ENCODE results near the gene STK32C. TPM values are rescaled to one million over a fixed set of nuclear protein-coding genes. Genes with fewer than 3 reads are reported as not detected.
A peak's percentile ranks its signal among the peaks of the same experiment; 100 is the strongest.
"Not testable (repeated sequence)": the region's sequence is repeated elsewhere in the genome, so short reads cannot be mapped to it uniquely, and the experiment has no call there.

STK32C gene
- total RNA-seq, 4 donors from 2014 or later, result 9.4 to 18.1 (median 16.2) TPM

DNA sequence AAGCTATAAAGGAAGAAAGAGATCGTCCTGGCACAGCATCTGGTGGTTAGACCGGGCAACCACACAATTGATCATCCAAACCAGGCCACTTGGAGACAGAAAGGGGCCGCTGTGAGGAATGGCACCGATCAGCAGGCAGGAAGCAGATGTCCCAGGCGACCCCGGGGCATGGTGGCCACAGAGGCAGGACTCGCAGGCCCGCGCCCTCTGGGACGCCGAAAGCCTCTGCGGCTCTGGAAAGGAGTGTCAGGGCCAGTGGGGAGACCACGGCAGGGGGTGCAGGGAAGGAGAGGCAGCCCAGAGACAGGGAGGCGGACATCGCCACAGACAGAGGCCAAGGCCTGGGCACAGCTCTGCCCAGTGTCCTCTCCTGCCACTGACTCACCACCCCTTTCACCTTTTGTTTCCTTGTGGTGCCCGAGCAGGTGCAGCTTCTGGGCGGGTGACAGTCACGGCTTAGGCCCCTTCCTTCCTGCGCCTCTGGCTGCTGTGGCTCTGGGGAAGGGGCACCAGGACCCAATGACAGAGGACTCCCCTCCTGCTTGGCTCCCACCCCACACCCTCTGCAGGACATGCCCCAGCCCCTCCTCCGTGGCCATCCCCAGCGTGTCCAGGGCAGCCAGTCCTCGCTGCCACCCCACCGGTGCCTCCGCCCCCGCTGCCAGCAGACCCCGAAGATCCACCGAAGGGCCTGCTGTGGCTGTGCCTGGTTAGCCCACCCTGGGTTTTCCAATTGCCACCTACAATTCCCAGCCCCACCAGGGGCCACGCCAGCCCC, 10.9 kb downstream of the STK32C start:
- Histone ChIP-seq H3K27ac (no peak overlapping the region), H3K27me3 (no peaks in the 10 kb centered on the region), H3K4me1 (peaks cover 0 to 9% (median 0%) of the 10 kb centered on the region in 4 donors), H3K4me3 (no peak overlapping the region), H3K9me3 (no peaks in the 10 kb centered on the region), H3K36me3 (no peaks in the 10 kb centered on the region)
- 76 to 82% methylated on average over 25 of the region's 28 CpGs for WGBS, 2 donors
- no peak for TF ChIP-seq CTCF (IDR thresholded peaks at IDR 0.05)
- no peak for TF ChIP-seq POLR2A (IDR thresholded peaks at IDR 0.05)
- TF ChIP-seq EP300 (IDR thresholded peaks at IDR 0.05), result no peak
- DNase-seq (ENCODE audit: low spot score in 2 of 2), result no peak

DNA sequence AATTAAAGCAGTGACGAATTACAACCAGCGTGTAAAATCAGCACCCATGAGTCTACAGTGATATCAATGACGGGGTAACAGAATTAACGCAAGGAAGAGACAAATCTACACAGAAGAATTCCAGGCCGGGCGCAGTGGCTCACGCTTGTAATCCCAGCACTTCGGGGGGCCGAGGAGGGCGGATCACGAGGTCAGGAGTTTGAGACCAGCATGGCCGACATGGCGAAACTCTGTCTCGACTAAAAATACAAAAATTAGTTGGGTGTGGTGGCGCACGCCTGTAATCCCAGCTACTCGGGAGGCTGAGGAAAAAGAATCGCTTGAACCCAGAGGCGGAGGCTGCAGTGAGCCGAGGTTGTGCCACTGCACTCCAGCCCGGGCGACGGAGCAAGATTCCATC, 12.3 kb downstream of the STK32C start:
- not testable (repeated sequence) for H3K4me3 ChIP-seq; H3K27me3 ChIP-seq; H3K36me3 ChIP-seq; DNase-seq (ENCODE audit: low spot score in 2 of 2); H3K9me3 ChIP-seq; H3K4me1 ChIP-seq; H3K27ac ChIP-seq
- 93 to 95% methylated on average over 23 of the region's 23 CpGs for WGBS, 2 donors

- no peak for DNase-seq (ENCODE audit: low spot score in 2 of 2)
- Histone ChIP-seq H3K4me3 (no peak overlapping the region), H3K4me1 (peaks cover 0 to 9% (median 0%) of the 10 kb centered on the region in 4 donors), H3K36me3 (no peaks in the 10 kb centered on the region), H3K27ac (no peak overlapping the region), H3K9me3 (peaks cover 0 to 5% (median under 1%) of the 10 kb centered on the region in 4 donors), H3K27me3 (no peaks in the 10 kb centered on the region)
- WGBS, 2 donors, result 75 to 79% methylated on average over 23 of the region's 23 CpGs
- TF ChIP-seq EP300 (IDR thresholded peaks at IDR 0.05) (no peak), CTCF (IDR thresholded peaks at IDR 0.05) (no peak), POLR2A (IDR thresholded peaks at IDR 0.05) (no peak)
Measured at GRCh38 chr10:132294561-132295318, 13.0 kb downstream of the STK32C start.

DNA sequence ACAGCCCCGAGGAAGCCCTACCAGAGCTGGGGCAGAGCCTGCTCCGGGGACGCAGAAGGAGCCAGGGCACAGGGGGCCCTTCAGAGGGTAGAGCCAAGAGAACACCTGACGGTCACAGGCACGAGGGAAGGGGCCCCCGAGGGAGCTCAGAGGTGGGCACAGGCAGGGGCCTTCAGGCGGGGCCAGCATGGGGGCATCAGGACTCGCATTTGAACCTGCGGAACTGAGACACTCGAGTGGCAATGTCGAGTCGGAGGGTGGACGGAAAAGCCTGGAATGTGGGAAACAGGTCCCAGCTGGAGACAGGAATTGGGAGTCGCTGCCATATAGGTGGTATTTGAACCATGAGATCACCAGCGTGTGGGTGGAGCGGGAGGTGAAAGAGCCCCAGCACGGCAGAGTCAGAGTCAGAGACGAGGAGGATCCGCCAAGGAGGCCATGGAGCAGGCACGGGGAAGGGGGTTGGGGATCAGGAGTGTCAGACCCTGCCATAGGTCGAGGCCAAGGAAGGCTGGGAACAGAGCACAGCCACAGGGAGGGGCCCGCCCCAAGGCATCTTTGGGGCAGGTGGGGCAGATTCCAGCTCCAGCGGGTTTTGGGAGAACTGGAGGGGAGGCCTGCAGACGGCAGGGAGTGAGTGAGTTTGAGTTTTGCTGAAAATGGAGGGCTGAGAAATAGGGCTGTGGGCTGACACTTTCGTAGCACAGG, 13.8 kb downstream of the STK32C start:
- H3K9me3 ChIP-seq, result peaks cover 0 to 13% (median 2%) of the 10 kb centered on the region in 4 donors
- no peak for DNase-seq (ENCODE audit: low spot score in 2 of 2)
- no peaks in the 10 kb centered on the region for H3K27me3 ChIP-seq
- H3K36me3 ChIP-seq, result no peaks in the 10 kb centered on the region
- H3K4me1 ChIP-seq, result peaks cover 0 to 9% (median 0%) of the 10 kb centered on the region in 4 donors
- 75 to 78% methylated on average over 25 of the region's 25 CpGs for WGBS, 2 donors
- no peak for TF ChIP-seq CTCF (IDR thresholded peaks at IDR 0.05)
- TF ChIP-seq POLR2A (IDR thresholded peaks at IDR 0.05), result no peak
- H3K4me3 ChIP-seq, result no peak overlapping the region
- peak overlapping the region in 1 of 4 donors; percentile 27 for H3K27ac ChIP-seq

GRCh38 chr10:132293201-132293812, 14.4 kb downstream of the STK32C start:
- Histone ChIP-seq H3K27ac (peak overlapping the region in 1 of 4 donors; percentile 27), H3K36me3 (no peaks in the 10 kb centered on the region), H3K27me3 (no peaks in the 10 kb centered on the region), H3K4me3 (no peak overlapping the region), H3K9me3 (peaks cover 0 to 20% (median 2%) of the 10 kb centered on the region in 4 donors), H3K4me1 (peaks cover 0 to 9% (median 0%) of the 10 kb centered on the region in 4 donors)
- TF ChIP-seq EP300 (IDR thresholded peaks at IDR 0.05) (no peak), CTCF (IDR thresholded peaks at IDR 0.05) (no peak), POLR2A (IDR thresholded peaks at IDR 0.05) (no peak)
- 47 to 53% methylated on average over 14 to 15 of the region's 16 CpGs for WGBS, 2 donors
- DNase-seq (ENCODE audit: low spot score in 2 of 2), result no peak

All from tibial nerve (tissue), 4 donors.